Lung microvascular endothelial cell (primary cell): Measurements from ENCODE around the gene PCBP3. TPM values are rescaled to one million over a fixed set of nuclear protein-coding genes. Genes with fewer than 3 reads are reported as not detected.

ENCODE experiments used
- DNase-seq, 2 donors: peaks; one replicate each; pipeline versions ENCODE4 v3.0.0 to v3.0.0-alpha.2; 2010; ENCODE audit warnings: low read depth in 2 of 2
- total RNA-seq: library from RNA; depleted of rRNA; stranded (reverse); fragments of >200 nt; gene quantifications from 2 replicates; pipeline ENCODE4 v1.2.1, GENCODE V29; 2014

The PCBP3 gene
- total RNA-seq, 1 donor from 2014 or later, result not detected

- no peak for DNase-seq
Measured at GRCh38 chr21:45906196-45906805, 262.8 kb downstream of the PCBP3 start.

DNA sequence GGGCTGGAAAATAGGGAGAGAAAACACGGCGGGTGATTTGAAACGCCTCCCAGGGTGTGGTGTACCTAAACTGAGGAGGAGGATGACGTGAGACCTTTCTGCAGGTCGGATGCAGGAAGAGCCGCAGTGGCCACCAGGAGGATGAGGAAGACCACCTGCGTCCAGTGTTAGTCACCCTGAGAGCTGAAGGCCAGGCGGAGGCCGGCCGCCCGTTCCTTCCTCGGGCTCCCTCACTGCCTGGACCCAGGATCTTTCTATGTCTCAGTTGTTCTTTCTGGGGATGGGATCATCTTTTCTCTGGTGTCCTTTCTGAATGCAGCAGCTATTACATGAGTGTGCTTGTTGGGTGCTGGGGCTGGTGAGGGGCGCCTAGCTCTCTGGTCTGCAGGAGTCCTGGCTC lies 263.3 kb downstream of the PCBP3 start:
- DNase-seq, result no peak

GRCh38 chr21:45908536-45909237 lies 265.2 kb downstream of the PCBP3 start:
- no peak for DNase-seq

- no peak for DNase-seq
Measured at GRCh38 chr21:45909238-45909988, 265.9 kb downstream of the PCBP3 start.

GRCh38 chr21:45910155-45910547 lies 266.6 kb downstream of the PCBP3 start:
- DNase-seq, result no peak

GRCh38 chr21:45910548-45911221 lies 267.2 kb downstream of the PCBP3 start:
- no peak for DNase-seq

- DNase-seq, result no peak
Measured at GRCh38 chr21:45911806-45912325, 268.3 kb downstream of the PCBP3 start.

DNA sequence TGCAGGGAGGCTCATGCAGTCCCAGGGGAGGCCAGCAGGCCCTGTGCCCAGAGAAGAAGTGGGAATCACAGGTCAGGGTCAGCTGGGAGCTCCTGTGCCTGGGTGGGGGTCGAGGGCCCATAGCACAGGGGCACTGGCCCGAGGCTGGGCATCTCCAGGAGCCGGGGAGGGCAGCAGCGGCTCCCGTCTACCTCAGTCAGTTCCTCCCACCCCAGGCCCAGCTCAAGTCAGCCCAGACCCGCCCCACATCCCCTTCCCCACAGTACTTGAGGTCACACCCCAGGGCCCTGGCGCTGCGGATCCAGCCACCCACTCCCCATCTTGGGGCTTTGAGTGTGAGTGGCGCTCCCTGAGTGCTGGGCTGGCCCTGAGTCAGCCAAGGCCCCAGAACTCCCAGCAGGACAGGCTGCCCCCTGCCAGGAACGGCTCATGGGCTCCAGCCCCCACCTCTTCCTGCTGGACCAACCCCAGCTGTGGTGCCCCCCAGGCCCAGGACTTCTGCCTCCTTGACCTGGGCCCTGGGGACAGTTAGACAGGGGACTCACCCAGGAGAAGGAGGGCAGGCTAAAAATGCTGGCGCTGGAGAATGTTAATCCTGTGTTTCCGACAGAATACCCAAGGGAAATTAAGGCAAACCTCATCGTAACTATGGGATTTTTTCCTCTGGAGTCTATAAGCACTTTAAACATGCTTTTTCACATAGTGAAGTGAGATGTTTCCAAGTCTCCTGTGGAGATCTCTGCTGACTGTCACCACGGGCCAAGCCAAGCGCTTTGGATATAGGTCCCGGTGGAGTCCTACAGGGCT lies 269.3 kb downstream of the PCBP3 start:
- DNase-seq, result no peak

DNA sequence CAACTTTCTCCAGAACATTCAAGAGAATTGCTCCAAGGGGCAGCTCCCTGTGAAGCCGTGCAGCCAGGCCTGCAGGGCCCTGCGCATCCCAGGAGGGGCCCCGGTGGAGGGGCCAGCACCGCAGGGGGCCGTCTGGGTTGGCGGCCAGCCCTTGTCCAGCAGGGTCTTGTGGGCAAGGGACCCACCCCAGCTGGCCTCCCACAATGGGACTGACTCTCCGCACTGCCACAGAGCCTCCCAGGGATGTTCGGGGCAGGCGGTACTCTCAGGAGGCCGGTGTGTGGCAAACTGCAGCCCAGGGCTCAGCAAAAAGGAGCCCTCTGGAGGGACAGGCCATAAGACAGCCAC lies 269.9 kb downstream of the PCBP3 start:
- DNase-seq, result no peak

- DNase-seq, result no peak
Measured at GRCh38 chr21:45913886-45914285, 270.4 kb downstream of the PCBP3 start.

GRCh38 chr21:45914321-45914845 lies 270.9 kb downstream of the PCBP3 start:
- DNase-seq, result no peak

GRCh38 chr21:45916011-45916840 lies 272.7 kb downstream of the PCBP3 start:
- DNase-seq, result no peak

DNA sequence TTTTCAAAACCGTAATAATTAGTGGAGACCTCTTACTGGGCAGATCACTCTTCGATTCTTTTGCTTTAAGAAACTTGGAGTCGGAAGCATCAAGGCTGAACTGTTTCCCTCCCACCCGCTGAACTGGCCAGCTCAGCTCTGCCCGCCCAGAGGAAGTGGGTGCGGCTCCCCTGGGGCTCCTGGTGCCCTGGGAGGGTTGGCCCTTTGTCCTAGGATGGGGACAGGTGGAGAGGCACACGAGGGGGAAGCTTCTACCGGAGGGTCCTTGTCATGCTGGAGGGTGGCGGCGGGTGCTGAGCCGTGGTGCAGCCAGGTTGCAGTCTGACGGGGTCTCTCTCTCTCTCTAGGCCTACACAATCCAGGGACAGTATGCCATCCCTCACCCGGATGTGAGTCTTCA lies 273.7 kb downstream of the PCBP3 start:
- no peak for DNase-seq

GRCh38 chr21:45918011-45918410 lies 274.5 kb downstream of the PCBP3 start:
- no peak for DNase-seq

GRCh38 chr21:45918835-45919447 lies 275.4 kb downstream of the PCBP3 start:
- DNase-seq, result no peak

DNA sequence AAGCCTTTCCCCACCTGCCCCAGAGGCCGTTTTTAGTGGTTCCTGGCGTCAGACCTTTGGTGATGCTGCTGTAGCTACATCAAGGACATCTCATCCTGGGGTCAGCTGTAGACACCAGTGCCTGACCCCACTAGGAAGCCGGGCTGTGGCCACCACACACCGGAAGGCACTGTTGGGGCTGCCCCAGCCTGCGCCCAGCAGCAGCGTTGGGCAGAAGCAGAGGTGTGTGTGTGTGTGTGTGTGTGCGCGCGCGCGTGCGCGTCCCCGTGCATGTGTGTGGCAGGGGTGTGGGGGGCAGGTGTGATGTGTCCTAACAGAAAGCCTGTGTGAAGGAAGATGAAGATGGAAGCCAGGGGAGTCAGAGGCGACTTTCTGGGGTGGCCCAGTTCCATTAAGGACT lies 276.1 kb downstream of the PCBP3 start:
- DNase-seq, result no peak

DNA sequence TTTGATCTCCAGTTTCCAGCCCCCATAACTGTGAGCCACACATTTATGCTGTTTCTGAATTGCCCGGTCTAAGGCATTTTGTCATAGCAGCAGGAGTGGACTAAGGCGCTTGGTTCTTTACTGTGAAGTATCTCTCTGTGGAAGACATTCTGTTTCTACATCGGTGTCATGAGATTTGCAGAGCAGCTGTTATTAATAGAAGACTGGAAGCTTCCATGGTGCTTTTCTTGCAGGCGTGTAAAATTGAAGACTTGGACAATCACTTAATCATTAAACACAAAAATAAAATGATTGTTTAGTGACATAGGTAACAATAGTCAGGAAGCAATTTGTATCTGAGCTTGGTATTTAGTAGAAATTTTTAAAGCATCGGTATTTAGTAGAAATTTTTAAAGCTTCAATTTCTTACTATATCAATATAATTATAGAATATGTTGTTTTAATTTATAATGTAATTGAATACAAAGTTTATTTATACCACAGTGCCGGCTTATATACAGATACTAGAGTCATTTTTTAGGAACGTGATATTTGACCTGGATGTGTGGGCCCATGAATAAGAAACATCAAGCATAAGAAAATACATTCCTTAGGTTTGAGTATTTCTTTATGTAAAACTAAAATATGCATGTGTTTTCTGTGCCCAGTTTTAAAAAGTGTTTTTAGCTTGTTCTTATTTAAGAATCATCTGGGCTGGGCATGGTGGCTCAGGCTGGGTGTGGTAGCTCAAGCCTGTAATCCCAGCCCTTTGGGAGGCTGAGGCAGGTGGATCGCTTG lies 277.5 kb downstream of the PCBP3 start:
- no peak for DNase-seq

DNA sequence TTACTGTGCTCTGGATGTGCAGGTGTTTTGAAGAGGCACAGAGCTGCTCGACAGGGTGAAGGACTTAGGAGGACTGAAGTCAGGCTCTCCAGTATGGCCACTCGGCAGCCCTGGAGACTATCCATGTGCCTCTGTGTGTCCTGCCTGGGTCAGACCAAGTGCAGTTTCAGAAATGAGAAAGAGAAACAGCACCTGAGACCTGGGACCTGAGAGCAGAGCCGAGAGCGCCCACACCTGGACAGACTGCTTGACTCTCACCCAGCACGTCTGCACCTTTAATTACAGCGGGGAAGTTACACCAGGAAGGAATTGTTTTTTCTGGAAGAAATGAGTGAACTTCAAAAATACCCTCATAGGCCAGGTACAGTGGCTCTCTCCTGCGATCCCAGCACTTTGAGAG lies 278.4 kb downstream of the PCBP3 start:
- no peak for DNase-seq

GRCh38 chr21:45922648-45923047 lies 279.1 kb downstream of the PCBP3 start:
- no peak for DNase-seq
